ENCODE results near the gene COQ4.

Gene COQ4

GRCh38 chr9:128371630-128372117 lies 49.0 kb downstream of the COQ4 start:
- peak overlapping the region; percentile 99 for H3K4me3 ChIP-seq (ENCODE audit: control insufficient read depth, low read depth, low read length)
- DNase-seq (ENCODE audit: low read depth): no peak
- no peak for TF ChIP-seq CTCF (conservative IDR thresholded peaks at IDR 0.05; ENCODE audit: control insufficient read depth, insufficient read depth, low read depth, low read length)

GRCh38 chr9:128372188-128372641 lies 49.6 kb downstream of the COQ4 start:
- H3K4me3 ChIP-seq (ENCODE audit: control insufficient read depth, low read depth, low read length): peak overlapping the region; percentile 99
- no peak for TF ChIP-seq CTCF (conservative IDR thresholded peaks at IDR 0.05; ENCODE audit: control insufficient read depth, insufficient read depth, low read depth, low read length)
- DNase-seq (ENCODE audit: low read depth): peak; percentile 34

- no peak for TF ChIP-seq CTCF (conservative IDR thresholded peaks at IDR 0.05; ENCODE audit: control insufficient read depth, insufficient read depth, low read depth, low read length)
- peak; percentile 57 for DNase-seq (ENCODE audit: low read depth)
- H3K4me3 ChIP-seq (ENCODE audit: control insufficient read depth, low read depth, low read length): no peak overlapping the region
These were observed 50.1 kb downstream of the COQ4 start for GRCh38 chr9:128372784-128373183.

- H3K4me3 ChIP-seq (ENCODE audit: control insufficient read depth, low read depth, low read length): no peak overlapping the region
- DNase-seq (ENCODE audit: low read depth): no peak
- TF ChIP-seq CTCF (conservative IDR thresholded peaks at IDR 0.05; ENCODE audit: control insufficient read depth, insufficient read depth, low read depth, low read length): no peak
These were observed 51.6 kb downstream of the COQ4 start for GRCh38 chr9:128374221-128374675.

GRCh38 chr9:128375865-128376264 lies 53.2 kb downstream of the COQ4 start:
- TF ChIP-seq CTCF (conservative IDR thresholded peaks at IDR 0.05; ENCODE audit: control insufficient read depth, insufficient read depth, low read depth, low read length): no peak
- peak; percentile 30 for DNase-seq (ENCODE audit: low read depth)

GRCh38 chr9:128382261-128382660 lies 59.6 kb downstream of the COQ4 start:
- H3K4me3 ChIP-seq (ENCODE audit: control insufficient read depth, low read depth, low read length): no peak overlapping the region
- no peak for TF ChIP-seq CTCF (conservative IDR thresholded peaks at IDR 0.05; ENCODE audit: control insufficient read depth, insufficient read depth, low read depth, low read length)
- DNase-seq (ENCODE audit: low read depth): no peak

More at GRCh38 chr9:128375865-128376264, 53.2 kb downstream of the COQ4 start:
- no peak overlapping the region for H3K4me3 ChIP-seq (ENCODE audit: control insufficient read depth, low read depth, low read length)

Measured in fibroblast of mammary gland (primary cell).